Activated CD4-positive, alpha-beta T cell treated with anti-CD3 and anti-CD28 coated beads for 36 hours (primary cell): ENCODE measurements around the gene C1GALT1. TPM values are rescaled to one million over a fixed set of nuclear protein-coding genes. Genes with fewer than 3 reads are reported as not detected.
A peak's percentile ranks its signal among the peaks of the same experiment; 100 is the strongest.
"Not testable (repeated sequence)": the region's sequence is repeated elsewhere in the genome, so short reads cannot be mapped to it uniquely, and the experiment has no call there.

ENCODE experiments used
- ATAC-seq: fragments of 200-7000 bp; cut with Tn5 transposase; one replicate; pipeline ENCODE4 v1.10.0; 2021; ENCODE audit warnings: mild to moderate bottlenecking, moderate library complexity
- CTCF ChIA-PET: fragments of 350-600 bp; sonication (Branson Sonifier 250); formaldehyde crosslinking; loops from one replicate; lab custom pipeline; 2021; ENCODE audit warnings: antibody characterized with exemption; lab: Charles Lee
- POLR2A ChIA-PET: fragments of 350-600 bp; sonication (Branson Sonifier 250); formaldehyde crosslinking; loops from one replicate; lab custom pipeline; 2021; ENCODE audit warnings: antibody characterized with exemption, inconsistent platforms; lab: Charles Lee
- DNase-seq: peaks from one replicate; pipeline ENCODE4 v3.0.0-alpha.2; 2020
- H3K27ac Mint-ChIP-seq: one replicate; pipeline ENCODE4 v1.8.0; 2021; ENCODE audit warnings: mixed read lengths
- H3K27me3 Mint-ChIP-seq: one replicate; pipeline ENCODE4 v1.8.0; 2021; ENCODE audit warnings: mixed read lengths
- H3K36me3 Mint-ChIP-seq: one replicate; pipeline ENCODE4 v1.8.0; 2021; ENCODE audit warnings: low read depth, mixed read lengths
- H3K4me1 Mint-ChIP-seq: one replicate; pipeline ENCODE4 v1.8.0; 2021; ENCODE audit warnings: mixed read lengths
- H3K4me3 Mint-ChIP-seq: one replicate; pipeline ENCODE4 v1.8.0; 2021; ENCODE audit warnings: mild to moderate bottlenecking, moderate library complexity, mixed read lengths
- H3K9me3 Mint-ChIP-seq: one replicate; pipeline ENCODE4 v1.8.0; 2021; ENCODE audit warnings: low read depth, mixed read lengths
- intact Hi-C, 2 experiments: fragments of 100-400 bp; cut with DNase I in 1 of 2; cut with micrococcal nuclease in 1 of 2; formaldehyde crosslinking; loops; one replicate each; pipeline versions ENCODE4 v1.14.2 to v1.15.1; 2022 to 2024; cut with DNase I, micrococcal nuclease
- total RNA-seq, 2 experiments: library from RNA; stranded (reverse); gene quantifications; one replicate each; pipeline ENCODE4 v1.2.3, GENCODE V29; 2021

The C1GALT1 gene
- total RNA-seq, 2 experiments from 2014 or later, result 35.3 to 37.1 TPM

DNA sequence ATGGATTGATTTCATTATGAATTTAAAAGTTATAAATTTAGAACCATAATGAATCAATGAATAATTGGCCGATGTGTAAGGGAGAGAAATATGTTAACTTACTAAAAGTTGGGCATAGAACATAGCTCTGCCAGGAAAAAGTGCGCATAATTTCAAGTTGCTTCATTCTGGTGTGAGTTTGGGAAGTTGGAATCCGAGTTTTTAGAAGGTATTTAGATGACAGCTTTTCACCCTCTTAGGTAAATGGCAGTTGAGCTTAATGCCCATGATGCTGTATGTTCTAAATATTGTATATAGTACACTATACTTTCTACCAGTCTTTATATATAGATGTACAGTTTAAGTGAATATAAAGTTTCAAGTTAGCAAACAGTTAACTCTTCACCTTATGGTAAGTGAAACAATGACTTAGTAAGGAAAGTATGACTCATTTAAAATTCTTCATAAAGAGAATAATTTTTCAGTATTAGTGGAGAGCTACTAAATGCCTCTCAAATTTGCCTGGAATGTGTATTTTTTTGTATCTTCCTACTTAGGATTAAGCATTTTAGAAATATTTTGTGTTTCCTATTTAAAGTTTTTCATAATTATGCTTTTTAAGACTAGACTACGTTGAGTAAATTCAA, 1.6 kb downstream of the C1GALT1 start:
- peak overlapping the region; percentile 95 for H3K27ac Mint-ChIP-seq
- CTCF ChIA-PET, result interaction anchor here (1.0 to 2.1 kb wide), 3 partner anchors 10 to 81 kb away, joined by 3 to 10 read pairs (median 10); no protein-coding TSS in a partner anchor
- no peaks in the 10 kb centered on the region for H3K27me3 Mint-ChIP-seq
- peak overlapping the region; percentile 81 for H3K4me3 Mint-ChIP-seq
- H3K4me1 Mint-ChIP-seq, result peaks cover 8% of the 10 kb centered on the region
- ATAC-seq (no peak), DNase-seq (no peak)
- POLR2A ChIA-PET, result interaction anchor here (0.6 to 0.7 kb wide), 2 partner anchors 17 to 767 kb away, joined by 3 to 9 read pairs; no protein-coding TSS in a partner anchor
- peaks cover 9% of the 10 kb centered on the region for H3K36me3 Mint-ChIP-seq
- intact Hi-C loops, result loop anchor here (2.0 to 10.0 kb wide), 8 partner anchors 27 to 941 kb away; partner anchors contain the start of genes GLCCI1 (in 2 of the 2), MIOS (in 1 of the 2) and RPA3 (in 1 of the 2)
- no peaks in the 10 kb centered on the region for H3K9me3 Mint-ChIP-seq

DNA sequence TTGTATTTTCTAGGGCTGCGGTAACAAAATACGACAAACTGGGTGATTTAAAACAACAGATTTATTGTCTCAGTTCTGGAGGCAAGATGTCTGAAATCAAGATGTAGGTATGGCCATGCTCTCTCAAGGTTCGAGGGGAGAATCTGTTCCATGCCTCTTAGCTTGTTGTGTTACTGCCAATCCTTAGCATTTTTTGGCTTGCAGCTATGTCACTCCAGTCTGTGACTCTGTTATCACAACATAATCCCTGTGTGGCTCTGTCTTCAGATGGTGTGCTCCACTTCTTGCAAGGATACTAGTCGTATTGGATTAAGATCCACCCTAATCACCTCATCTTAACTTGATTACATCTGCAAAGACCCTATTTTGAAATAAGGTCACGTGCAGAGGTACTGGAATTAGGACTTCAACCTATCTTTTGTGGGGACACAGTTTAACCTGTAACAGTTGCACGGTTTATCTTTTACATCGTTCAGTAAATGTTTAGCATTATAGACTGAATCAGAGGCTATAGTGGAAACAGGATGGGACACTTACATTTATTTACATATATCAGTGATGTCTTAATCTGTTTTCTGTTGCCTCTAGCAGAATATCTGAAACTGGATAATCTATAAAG, 3.1 kb downstream of the C1GALT1 start:
- H3K27ac Mint-ChIP-seq, result no peak overlapping the region
- H3K36me3 Mint-ChIP-seq, result peaks cover 9% of the 10 kb centered on the region
- no peaks in the 10 kb centered on the region for H3K9me3 Mint-ChIP-seq
- ATAC-seq, result no peak
- H3K27me3 Mint-ChIP-seq, result no peaks in the 10 kb centered on the region
- DNase-seq, result no peak
- intact Hi-C loops, result loop anchor here (10.0 kb wide), 2 partner anchors 529 to 939 kb away; partner anchors contain the start of gene RPA3 (in 1 of the 2)
- POLR2A ChIA-PET, result no interaction called here
- peaks cover 15% of the 10 kb centered on the region for H3K4me1 Mint-ChIP-seq
- CTCF ChIA-PET, result no interaction called here
- peak overlapping the region; percentile 81 for H3K4me3 Mint-ChIP-seq

DNA sequence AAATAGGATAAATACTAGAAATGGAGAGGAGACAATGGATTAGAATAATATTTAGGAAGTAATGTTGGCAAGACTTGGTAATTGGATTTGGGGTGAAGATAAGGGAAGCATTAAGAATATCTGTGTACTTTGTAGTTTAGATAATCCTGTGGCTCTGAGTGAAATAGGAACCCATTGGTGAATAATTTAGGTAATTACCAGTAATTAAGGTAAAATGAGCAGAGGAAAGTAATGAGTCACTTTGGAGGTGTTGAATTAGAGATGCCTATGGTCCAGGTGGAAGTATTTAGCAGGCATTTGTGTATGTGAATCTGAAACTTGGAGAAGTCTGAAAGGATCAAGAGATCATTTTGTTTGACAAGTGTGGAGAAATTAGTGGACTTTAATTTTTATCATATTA, 5.7 kb downstream of the C1GALT1 start:
- Mint-ChIP-seq H3K27me3 (no peaks in the 10 kb centered on the region), H3K36me3 (peaks cover 23% of the 10 kb centered on the region), H3K4me1 (peaks cover 18% of the 10 kb centered on the region), H3K4me3 (no peak overlapping the region), H3K9me3 (peaks cover 3% of the 10 kb centered on the region), H3K27ac (no peak overlapping the region)
- intact Hi-C loops, result loop anchor here (10.0 kb wide), 2 partner anchors 527 to 937 kb away; partner anchors contain the start of gene RPA3 (in 1 of the 2)
- ATAC-seq (peak; percentile 50), DNase-seq (no peak)
- ChIA-PET POLR2A (interaction anchor here (0.6 to 0.7 kb wide), 2 partner anchors 23 to 147 kb away, joined by 3 read pairs; no protein-coding TSS in a partner anchor), CTCF (interaction anchor here (0.6 to 1.1 kb wide), 2 partner anchors 794 to 1030 kb away, joined by 3 read pairs; no protein-coding TSS in a partner anchor)

DNA sequence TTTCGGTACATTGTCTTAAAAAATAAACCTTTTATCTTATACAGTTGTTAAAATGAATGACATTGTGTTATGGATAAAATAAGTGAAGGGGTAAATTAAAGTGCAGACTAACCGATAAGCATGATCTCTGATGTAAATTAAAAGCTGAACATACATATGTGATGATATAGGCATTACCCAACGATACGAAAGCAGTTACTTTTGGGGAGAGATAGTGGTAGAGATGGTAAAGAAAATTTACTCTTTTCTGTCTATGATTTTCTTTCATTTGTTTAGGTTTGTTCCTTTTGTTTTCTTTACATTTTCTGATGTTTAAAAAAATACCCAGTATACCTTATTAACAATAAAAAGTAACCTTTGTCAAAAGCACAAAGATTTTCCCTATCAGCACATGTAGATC, 6.4 kb downstream of the C1GALT1 start:
- H3K36me3 Mint-ChIP-seq, result peaks cover 25% of the 10 kb centered on the region
- H3K27me3 Mint-ChIP-seq, result no peaks in the 10 kb centered on the region
- no peak for DNase-seq
- CTCF ChIA-PET, result no interaction called here
- H3K4me1 Mint-ChIP-seq, result peaks cover 25% of the 10 kb centered on the region
- H3K9me3 Mint-ChIP-seq, result peaks cover 4% of the 10 kb centered on the region
- no peak overlapping the region for H3K27ac Mint-ChIP-seq
- no peak for ATAC-seq
- intact Hi-C loops, result loop anchor here (10.0 kb wide), 2 partner anchors 526 to 936 kb away; partner anchors contain the start of gene RPA3 (in 1 of the 2)
- no peak overlapping the region for H3K4me3 Mint-ChIP-seq
- POLR2A ChIA-PET, result no interaction called here

DNA sequence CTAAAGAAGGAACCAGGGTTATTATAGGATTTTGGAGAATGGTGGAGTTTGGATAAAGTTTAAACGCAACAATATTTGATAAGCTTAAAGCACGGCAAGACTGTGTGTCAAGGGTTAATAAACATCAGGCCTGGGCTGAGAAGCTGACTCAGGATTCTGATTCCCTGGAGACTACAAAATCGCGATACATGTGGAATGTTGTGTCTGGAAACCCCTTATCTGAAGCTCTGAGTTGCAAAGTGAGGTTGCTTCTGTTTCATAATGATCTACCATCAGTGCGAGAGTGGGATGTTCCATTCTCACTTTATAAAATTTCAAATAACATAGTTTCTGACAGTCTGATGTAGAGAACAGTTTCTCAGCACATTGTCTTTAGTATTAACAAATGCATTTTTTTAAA, 7.8 kb downstream of the C1GALT1 start:
- DNase-seq (no peak), ATAC-seq (no peak)
- Mint-ChIP-seq H3K27ac (no peak overlapping the region), H3K27me3 (no peaks in the 10 kb centered on the region), H3K9me3 (peaks cover 4% of the 10 kb centered on the region), H3K36me3 (peaks cover 27% of the 10 kb centered on the region), H3K4me1 (peaks cover 39% of the 10 kb centered on the region), H3K4me3 (no peak overlapping the region)
- ChIA-PET POLR2A (no interaction called here), CTCF (interaction anchor here (1.1 kb wide), 1 partner anchor 11 kb away, joined by 3 read pairs; no protein-coding TSS in a partner anchor)
- intact Hi-C loops, result no loop called here

DNA sequence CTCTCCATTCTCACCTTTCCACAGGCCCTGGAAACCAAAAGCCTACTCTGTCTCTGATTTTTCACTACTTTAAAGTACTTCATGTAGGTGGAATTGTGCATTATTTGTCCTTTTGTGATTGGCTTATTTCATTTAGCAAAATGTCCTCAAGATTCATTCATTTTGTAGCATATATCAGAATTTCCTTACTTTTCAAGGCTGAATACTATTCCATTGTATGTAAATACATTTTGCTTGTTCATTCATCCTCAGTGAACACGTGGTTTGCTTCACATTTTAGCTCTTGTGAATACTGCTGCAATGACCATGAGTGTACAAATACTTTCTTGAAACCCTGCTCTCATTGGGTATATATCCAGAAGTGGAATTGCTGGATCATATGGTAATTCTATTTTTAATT, 8.8 kb downstream of the C1GALT1 start:
- Mint-ChIP-seq H3K27ac (no peak overlapping the region), H3K36me3 (peaks cover 24% of the 10 kb centered on the region), H3K27me3 (no peaks in the 10 kb centered on the region), H3K4me1 (peaks cover 46% of the 10 kb centered on the region), H3K9me3 (peaks cover 4% of the 10 kb centered on the region), H3K4me3 (no peak overlapping the region)
- CTCF ChIA-PET, result interaction anchor here (1.1 kb wide), 1 partner anchor 10 kb away, joined by 3 read pairs; no protein-coding TSS in a partner anchor
- POLR2A ChIA-PET, result no interaction called here
- ATAC-seq, result no peak
- DNase-seq, result no peak
- intact Hi-C loops, result no loop called here

DNA sequence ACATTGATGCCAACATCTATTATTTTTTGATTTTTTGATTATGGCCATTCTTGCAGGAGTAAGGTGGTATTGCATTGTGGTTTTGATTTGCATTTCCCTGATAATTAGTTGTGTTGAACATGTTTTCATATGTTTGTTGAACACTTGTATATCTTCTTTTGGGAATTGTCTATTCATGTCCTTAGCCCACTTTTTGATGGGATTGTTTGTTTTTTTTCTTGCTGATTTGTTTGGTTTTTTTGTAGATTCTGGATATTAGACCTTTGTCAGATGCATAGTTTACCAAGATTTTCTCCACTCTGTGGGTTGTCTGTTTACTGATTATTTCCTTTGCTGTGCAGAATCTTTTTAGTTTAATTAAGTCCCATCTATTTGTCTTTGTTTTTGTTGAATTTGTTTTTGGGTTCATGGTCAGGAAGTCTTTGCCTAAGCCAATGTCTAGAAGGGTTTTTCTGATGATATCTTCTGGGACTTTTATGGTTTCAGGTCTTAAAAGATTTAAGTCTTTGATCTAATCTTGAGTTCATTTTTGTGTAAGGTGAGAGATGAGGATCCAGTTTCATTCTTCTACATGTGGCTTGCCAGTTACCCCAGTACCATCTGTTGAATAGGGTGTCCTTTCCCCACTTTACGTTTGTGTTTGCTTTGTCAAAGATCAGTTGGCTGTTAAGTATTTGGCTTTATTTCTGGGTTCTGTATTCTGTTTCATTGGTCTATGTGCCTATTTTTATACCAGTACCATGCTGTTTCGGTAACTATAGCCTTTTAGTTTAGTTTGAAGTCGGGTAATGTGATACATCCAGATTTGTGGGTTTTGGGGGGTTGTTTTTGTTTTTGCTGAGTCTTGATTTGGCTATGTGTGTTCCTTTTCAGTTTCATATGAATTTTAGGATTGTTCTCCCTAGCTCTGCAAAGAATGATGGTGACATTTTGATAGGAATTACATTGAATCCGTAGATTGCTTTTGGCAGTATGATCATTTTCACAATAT, 10.7 kb downstream of the C1GALT1 start:
- ATAC-seq, result peak; percentile 44
- CTCF ChIA-PET, result interaction anchor here (0.6 to 2.0 kb wide), 2 partner anchors 9 to 752 kb away, joined by 3 to 10 read pairs; no protein-coding TSS in a partner anchor
- Mint-ChIP-seq H3K4me3 (peak overlapping the region; percentile 21), H3K27ac (peak overlapping the region; percentile 64), H3K4me1 (peaks cover 52% of the 10 kb centered on the region), H3K36me3 (peaks cover 40% of the 10 kb centered on the region)
- H3K27me3 Mint-ChIP-seq, POLR2A ChIA-PET, H3K9me3 Mint-ChIP-seq, DNase-seq: not testable (repeated sequence)
- intact Hi-C loops, result loop anchor here in 1 of 2 experiments (2.0 kb wide), 1 partner anchor 14 kb away; no protein-coding TSS in a partner anchor

DNA sequence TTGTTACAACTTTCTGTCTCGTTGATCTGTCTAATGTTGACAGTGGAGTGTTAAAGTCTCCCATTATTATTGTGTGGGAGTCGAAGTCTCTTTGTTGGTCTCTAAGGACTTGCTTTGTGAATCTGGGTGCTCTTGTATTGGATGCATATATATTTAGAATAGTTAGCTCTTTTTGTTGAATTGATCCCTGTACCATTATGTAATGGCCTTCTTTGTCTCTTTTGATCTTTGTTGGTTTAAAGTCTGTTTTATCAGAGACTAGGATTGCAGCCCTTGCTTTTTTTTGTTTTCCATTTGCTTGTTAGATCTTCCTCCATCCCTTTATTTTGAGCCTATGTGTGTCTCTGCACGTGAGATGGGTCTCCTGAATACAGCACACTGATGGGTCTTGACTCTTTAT, 17.2 kb downstream of the C1GALT1 start:
- DNase-seq, intact Hi-C loops, H3K4me3 Mint-ChIP-seq, H3K27ac Mint-ChIP-seq, ATAC-seq, H3K27me3 Mint-ChIP-seq, POLR2A ChIA-PET: not testable (repeated sequence)
- Mint-ChIP-seq H3K36me3 (peaks cover 38% of the 10 kb centered on the region), H3K9me3 (peaks cover 12% of the 10 kb centered on the region), H3K4me1 (peaks cover 77% of the 10 kb centered on the region)
- CTCF ChIA-PET, result interaction anchor here (0.6 kb wide), 1 partner anchor 164 kb away, joined by 3 read pairs; no protein-coding TSS in a partner anchor

DNA sequence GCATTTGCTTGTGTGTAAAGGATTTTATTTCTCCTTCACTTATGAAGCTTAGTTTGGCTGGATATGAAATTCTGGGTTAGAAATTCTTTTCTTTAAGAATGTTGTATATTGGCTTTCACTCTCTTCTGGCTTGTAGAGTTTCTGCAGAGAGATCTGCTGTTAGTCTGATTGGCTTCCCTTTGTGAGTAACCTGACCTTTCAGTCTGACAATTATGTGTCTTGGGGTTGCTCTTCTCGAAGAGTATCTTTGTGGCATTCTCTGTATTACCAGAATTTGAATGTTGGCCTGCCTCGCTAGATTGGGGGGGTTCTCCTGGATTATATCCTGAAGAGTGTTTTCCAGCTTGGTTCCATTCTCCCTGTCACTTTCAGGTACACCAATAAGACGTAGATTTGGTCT, 17.9 kb downstream of the C1GALT1 start:
- peak overlapping the region; percentile 62 for H3K27ac Mint-ChIP-seq
- POLR2A ChIA-PET, H3K4me3 Mint-ChIP-seq, intact Hi-C loops, DNase-seq, H3K27me3 Mint-ChIP-seq: not testable (repeated sequence)
- peak; percentile 52 for ATAC-seq
- CTCF ChIA-PET, result interaction anchor here (1.1 to 2.9 kb wide), 2 partner anchors 10 to 17 kb away, joined by 3 to 10 read pairs; no protein-coding TSS in a partner anchor
- peaks cover 12% of the 10 kb centered on the region for H3K9me3 Mint-ChIP-seq
- H3K4me1 Mint-ChIP-seq, result peaks cover 76% of the 10 kb centered on the region
- peaks cover 36% of the 10 kb centered on the region for H3K36me3 Mint-ChIP-seq

DNA sequence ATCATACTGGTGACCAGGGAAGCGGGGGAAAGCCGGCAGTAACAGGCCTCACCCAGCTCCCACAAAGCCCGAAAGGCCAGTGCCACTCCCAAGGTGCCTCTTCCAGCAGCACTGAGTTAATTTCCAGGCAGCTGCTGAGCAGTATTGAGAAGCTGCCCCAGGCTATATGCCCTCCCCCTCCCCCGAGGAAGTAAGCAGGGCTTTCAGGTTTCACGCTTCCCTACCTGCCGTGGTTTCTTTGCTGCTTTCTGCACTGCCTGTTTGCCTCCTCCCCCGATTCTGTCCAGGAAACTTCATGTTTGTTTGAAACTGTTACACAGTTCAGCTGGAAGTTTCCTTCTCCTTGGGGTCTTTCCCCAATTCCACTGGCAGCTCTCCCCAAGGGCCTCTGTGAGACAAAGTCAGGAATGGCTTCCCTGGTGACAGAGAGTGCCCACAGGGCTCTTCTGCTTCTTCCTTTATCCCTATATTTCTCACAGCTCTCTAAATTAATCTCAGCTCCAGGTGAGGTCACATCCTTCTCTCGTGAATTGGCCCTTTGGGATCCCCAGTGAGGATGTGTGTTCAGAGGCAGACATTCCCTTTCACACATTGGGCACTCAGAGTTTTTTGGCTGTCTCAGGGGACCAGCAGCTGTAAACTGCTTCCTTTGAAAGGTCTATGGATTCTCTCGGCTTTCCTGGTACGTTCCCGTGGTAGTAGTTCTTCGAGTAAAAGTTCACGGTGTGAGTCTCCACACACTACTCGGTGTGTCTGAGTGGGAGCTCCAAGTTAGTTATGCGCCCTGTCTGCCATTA, 19.4 kb downstream of the C1GALT1 start:
- no peaks in the 10 kb centered on the region for H3K27me3 Mint-ChIP-seq
- H3K4me3 Mint-ChIP-seq, result peak overlapping the region; percentile 58
- CTCF ChIA-PET, result interaction anchor here (1.1 to 2.9 kb wide), 4 partner anchors 8 to 19 kb away, joined by 3 to 10 read pairs (median 4); partner anchors contain the start of gene C1GALT1
- peaks cover 74% of the 10 kb centered on the region for H3K4me1 Mint-ChIP-seq
- ATAC-seq, result peak; percentile 87
- intact Hi-C loops, result no loop called here
- POLR2A ChIA-PET, result interaction anchor here (1.0 kb wide), 1 partner anchor 17 kb away, joined by 3 read pairs; no protein-coding TSS in a partner anchor
- H3K9me3 Mint-ChIP-seq, result peaks cover 11% of the 10 kb centered on the region
- peak overlapping the region; percentile 83 for H3K27ac Mint-ChIP-seq
- DNase-seq, result peak; percentile 64
- H3K36me3 Mint-ChIP-seq, result peaks cover 31% of the 10 kb centered on the region
